PC-9 (cell line): ENCODE results near the gene PES1.

Experiments
- EZH2 ChIP-seq: fragments of 200-600 bp; sonication (generic); IDR thresholded peaks from 2 replicates; pipeline ENCODE4 v1.8.0; 2017; ENCODE audit warnings: antibody characterized with exemption, low read depth
- TF ChIP-seq, protein P1 (sequence below): fragments of 200-600 bp; sonication (generic); conservative IDR thresholded peaks from 2 replicates; pipeline ENCODE4 v1.6.1; 2017; ENCODE audit warnings: mixed run types, antibody characterized with exemption, mild to moderate bottlenecking, moderate library complexity

DNA sequence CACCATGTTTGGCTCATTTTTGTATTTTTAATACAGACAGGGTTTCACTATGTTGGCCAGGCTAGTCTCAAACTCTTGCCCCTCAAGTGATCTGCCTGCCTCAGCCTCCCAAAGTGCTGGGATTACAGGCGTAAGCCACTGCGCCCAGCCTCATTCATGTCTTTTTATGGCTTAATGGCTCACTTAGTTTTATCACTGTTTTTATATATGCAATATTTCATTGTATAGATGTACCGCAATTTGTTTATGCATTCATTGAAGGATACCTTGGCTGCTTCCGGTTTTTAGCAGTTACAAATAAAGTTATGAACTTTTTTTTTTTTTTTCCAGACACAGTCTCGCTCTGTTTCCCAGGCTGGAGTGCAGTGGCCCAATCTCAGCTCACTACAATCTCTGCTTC lies 9.8 kb upstream of the PES1 start:
- TF ChIP-seq, protein P1, sequence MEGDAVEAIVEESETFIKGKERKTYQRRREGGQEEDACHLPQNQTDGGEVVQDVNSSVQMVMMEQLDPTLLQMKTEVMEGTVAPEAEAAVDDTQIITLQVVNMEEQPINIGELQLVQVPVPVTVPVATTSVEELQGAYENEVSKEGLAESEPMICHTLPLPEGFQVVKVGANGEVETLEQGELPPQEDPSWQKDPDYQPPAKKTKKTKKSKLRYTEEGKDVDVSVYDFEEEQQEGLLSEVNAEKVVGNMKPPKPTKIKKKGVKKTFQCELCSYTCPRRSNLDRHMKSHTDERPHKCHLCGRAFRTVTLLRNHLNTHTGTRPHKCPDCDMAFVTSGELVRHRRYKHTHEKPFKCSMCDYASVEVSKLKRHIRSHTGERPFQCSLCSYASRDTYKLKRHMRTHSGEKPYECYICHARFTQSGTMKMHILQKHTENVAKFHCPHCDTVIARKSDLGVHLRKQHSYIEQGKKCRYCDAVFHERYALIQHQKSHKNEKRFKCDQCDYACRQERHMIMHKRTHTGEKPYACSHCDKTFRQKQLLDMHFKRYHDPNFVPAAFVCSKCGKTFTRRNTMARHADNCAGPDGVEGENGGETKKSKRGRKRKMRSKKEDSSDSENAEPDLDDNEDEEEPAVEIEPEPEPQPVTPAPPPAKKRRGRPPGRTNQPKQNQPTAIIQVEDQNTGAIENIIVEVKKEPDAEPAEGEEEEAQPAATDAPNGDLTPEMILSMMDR, result no peak
- no peak for TF ChIP-seq EZH2
